Ovary (tissue), 3 donors: Measurements from ENCODE around the gene PPP1R9B.

Experiments used
- EP300 ChIP-seq: sonication (generic); formaldehyde crosslinking; IDR thresholded peaks from one replicate; pipeline ENCODE4 v1.6.1; 2017; ENCODE audit warnings: antibody characterized with exemption
- TF ChIP-seq, protein P1 (sequence below), 3 donors: fragments of 450-650 bp in 2 of 3; fragments of 200-600 bp in 1 of 3; IDR thresholded peaks; one replicate each; pipeline versions ENCODE4 v1.5.1 to v1.8.0; 2016 to 2022; ENCODE audit warnings: antibody characterized with exemption in 3 of 3, mild to moderate bottlenecking in 1 of 3
- donor health status: DM: no; HTN: no; CAD: no.

DNA sequence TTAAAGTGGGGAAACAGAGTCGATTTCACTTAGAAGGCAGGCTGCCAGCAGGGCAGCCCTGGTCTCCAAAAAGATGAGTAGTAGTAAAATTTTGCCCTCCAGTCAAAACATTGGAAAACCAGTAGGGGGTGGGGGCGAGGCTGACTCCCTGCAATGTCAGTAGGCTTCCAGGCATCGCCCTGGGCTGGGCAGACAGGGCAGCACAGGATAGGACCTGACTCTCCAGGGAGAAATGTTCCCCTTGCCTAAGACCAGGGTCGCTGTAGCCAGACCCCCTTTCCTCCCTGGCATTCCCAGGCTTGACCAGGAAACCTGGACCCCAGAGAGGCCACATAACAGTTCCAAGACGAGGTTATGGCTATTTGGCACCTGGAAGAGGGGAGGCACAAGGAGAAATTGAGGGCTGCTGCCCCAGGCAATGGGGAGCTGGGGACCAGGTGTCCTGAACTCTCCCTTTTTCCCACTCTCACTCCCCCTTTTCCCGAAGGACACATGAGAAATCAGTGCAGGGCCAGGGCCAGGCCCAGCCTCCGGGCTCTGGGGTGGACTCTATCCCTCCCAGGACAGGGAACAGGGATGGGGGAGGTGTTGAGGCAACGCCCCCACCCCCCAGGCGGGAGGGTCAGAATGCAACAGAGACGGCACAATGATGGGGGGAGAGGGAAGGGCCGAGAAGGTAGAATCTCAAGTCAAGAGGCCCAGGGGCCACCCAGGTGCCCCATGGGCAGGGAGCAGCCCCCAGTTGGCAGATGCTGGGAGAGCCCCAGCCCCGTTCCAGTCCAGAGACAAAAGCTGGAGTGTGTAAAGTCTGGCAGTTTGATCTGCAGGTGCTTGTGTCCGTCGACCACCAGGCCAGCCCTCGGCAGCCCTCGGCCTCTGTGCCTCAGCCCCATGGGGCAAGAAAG lies 16.0 kb downstream of the PPP1R9B start:
- TF ChIP-seq, protein P1, sequence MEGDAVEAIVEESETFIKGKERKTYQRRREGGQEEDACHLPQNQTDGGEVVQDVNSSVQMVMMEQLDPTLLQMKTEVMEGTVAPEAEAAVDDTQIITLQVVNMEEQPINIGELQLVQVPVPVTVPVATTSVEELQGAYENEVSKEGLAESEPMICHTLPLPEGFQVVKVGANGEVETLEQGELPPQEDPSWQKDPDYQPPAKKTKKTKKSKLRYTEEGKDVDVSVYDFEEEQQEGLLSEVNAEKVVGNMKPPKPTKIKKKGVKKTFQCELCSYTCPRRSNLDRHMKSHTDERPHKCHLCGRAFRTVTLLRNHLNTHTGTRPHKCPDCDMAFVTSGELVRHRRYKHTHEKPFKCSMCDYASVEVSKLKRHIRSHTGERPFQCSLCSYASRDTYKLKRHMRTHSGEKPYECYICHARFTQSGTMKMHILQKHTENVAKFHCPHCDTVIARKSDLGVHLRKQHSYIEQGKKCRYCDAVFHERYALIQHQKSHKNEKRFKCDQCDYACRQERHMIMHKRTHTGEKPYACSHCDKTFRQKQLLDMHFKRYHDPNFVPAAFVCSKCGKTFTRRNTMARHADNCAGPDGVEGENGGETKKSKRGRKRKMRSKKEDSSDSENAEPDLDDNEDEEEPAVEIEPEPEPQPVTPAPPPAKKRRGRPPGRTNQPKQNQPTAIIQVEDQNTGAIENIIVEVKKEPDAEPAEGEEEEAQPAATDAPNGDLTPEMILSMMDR (IDR thresholded peaks at IDR 0.05), result no peak
- TF ChIP-seq EP300, result no peak
